GM10266 (cell line): Measurements from ENCODE around the gene CHADL.
"Not testable (repeated sequence)": the region's sequence is repeated elsewhere in the genome, so short reads cannot be mapped to it uniquely, and the experiment has no call there.

ENCODE experiments used
- DNase-seq: peaks from one replicate; pipeline ENCODE4 v3.0.0; 2012; ENCODE audit errors: extremely low spot score
- CTCF ChIP-seq: IDR thresholded peaks from 2 replicates; pipeline ENCODE4 v1.5.1; 2012; ENCODE audit warnings: mild to moderate bottlenecking, low read depth; ENCODE audit not compliant: control insufficient read depth, insufficient read depth; ENCODE audit errors: missing control alignments

Gene CHADL

DNA sequence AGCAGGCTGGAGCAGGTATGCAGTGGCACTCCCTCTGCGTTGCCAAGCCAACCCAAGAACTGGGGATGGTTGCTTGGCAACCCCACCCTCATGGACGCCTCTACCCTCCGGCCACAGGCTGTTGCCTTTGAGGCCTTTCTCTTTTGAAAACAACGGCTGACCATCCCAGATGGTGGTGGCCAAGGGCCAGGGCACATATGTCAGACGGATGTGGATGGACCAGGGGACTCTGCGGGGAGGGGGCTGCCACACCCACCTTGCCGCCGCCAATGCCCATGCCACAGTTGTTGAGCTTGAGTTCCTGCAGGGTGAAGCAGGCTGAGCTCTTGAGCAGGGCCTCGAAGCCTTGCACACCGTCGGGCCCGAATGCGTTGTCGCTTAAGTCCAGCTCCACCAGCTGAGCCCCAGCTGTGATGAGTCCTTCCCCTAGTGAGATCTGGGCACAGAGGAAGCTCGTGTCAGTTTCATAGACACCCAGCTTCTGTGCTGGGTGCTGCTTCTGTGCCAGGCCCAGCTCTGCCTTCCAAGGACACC, 23.7 kb upstream of the CHADL start:
- DNase-seq, result no peak
- TF ChIP-seq CTCF, result no peak

DNA sequence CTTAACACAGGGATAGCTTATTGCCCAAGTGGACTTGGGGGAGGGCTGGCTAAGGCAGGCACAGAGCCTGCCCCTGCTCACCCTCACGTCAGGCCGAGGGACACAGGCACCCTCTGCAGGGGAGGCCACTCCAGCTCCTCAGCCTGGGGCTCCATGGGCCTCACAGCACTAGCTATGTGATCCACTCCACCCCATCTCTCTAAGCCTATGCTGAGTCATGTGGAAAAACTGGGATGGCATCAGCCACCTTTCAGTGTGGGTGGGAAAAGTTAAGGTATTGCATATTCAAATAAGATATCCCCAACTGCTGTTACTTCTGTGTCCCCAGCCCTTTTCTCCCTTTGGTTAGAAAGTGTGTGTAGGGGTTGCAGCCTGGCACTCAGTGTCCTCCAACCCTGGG, 23.0 kb upstream of the CHADL start:
- no peak for DNase-seq

GRCh38 chr22:41262250-41262765, 21.6 kb upstream of the CHADL start:
- no peak for DNase-seq

More for the DNA sequence above, 23.0 kb upstream of the CHADL start:
- TF ChIP-seq CTCF, result no peak

GRCh38 chr22:41261541-41262249, 21.0 kb upstream of the CHADL start:
- no peak for DNase-seq
- TF ChIP-seq CTCF, result no peak

More at GRCh38 chr22:41262250-41262765, 21.6 kb upstream of the CHADL start:
- TF ChIP-seq CTCF, result no peak

GRCh38 chr22:41260871-41261270, 20.1 kb upstream of the CHADL start:
- DNase-seq, result no peak
- no peak for TF ChIP-seq CTCF

DNA sequence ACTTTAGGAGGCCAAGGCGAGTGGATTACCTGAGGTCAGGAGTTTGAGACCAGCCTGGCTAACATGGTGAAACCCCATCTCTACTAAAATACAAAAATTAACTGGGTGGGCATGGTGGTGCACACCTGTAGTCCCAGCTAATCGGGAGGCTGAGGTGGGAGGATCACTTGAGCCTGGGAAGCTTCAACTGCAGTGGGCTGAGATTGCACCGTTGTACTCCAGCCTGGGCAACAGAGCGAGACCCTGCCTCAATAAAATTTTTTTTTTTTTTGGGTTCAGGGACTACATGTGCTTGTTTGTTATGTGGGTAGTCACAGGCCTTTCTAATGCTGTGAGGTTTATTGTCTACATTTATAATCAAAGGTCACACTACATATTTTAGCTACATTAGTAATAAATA, 19.0 kb upstream of the CHADL start:
- not testable (repeated sequence) for DNase-seq

DNA sequence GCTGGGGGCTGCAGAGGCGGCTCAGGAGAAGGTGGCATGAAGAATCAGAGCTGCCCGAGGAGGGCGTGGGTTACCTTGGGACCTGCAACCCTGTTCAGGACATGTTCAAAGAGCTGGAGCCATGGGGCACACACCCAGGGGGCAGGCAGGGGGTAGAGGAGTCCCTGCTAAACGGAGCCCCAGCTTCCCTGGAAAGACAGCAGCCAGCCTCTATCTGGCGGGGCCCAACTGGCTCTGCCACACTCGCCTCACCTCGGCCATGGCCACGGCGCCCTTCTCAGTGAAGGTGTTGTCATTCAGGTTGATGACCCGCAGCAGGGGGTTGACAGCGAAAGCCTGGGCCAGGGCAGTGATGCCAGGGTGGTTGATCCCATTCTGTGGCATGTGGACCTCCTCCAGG, 17.0 kb upstream of the CHADL start:
- TF ChIP-seq CTCF, result no peak
- no peak for DNase-seq
